ENCODE measurements around the gene SUN1.

DNA sequence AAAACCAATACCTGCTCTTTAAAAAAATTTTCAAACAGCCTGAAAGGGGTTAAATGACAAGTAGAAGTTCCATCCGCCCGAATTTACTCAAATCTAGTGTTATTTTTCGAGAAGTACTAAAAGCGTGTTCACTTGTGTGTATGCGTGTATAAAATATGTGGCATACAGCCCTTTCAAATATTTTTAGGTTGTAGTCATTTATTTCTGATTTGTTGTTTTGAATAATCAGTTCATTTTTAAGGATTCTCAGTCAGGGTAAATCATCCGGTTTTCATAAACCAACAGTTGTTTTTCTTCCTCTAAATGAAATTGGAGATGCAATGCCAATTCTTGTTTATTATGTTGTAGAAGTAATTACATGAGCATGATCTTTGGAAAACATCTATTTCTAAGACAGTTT, 6.9 kb upstream of the SUN1 start:
- no peak for TF ChIP-seq POLR2A (IDR thresholded peaks at IDR 0.05)
- TF ChIP-seq, protein P1, sequence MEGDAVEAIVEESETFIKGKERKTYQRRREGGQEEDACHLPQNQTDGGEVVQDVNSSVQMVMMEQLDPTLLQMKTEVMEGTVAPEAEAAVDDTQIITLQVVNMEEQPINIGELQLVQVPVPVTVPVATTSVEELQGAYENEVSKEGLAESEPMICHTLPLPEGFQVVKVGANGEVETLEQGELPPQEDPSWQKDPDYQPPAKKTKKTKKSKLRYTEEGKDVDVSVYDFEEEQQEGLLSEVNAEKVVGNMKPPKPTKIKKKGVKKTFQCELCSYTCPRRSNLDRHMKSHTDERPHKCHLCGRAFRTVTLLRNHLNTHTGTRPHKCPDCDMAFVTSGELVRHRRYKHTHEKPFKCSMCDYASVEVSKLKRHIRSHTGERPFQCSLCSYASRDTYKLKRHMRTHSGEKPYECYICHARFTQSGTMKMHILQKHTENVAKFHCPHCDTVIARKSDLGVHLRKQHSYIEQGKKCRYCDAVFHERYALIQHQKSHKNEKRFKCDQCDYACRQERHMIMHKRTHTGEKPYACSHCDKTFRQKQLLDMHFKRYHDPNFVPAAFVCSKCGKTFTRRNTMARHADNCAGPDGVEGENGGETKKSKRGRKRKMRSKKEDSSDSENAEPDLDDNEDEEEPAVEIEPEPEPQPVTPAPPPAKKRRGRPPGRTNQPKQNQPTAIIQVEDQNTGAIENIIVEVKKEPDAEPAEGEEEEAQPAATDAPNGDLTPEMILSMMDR (IDR thresholded peaks at IDR 0.05) = no peak

Measured in uterus (tissue), 2 donors.